ENCODE results near the gene LRP2.

Gene LRP2

DNA sequence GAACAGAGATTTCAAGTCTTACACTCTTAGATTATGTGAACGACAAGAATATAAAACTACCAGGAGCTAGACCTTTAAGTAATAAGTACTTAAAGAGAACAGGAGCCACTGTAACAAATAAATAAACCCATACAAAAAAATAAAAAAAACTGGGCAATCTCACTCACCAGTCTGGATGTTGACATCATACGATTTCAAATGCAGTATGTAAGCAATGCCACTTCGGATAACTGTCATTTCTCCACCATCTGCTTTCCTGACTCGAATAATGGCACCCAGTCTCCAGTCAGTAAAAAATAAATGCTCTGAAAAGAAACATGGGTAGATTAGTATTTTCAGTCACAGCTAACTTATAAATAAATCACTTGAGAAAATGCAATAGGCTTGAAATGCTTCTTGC is 115.1 kb downstream of the LRP2 start:
- DNase-seq (ENCODE audit: low read depth in 2 of 2): no peak

- no peak for DNase-seq (ENCODE audit: low read depth in 2 of 2)
Observed at GRCh38 chr2:169240405-169240804, 121.9 kb downstream of the LRP2 start.

GRCh38 chr2:169237939-169238338 is 124.4 kb downstream of the LRP2 start:
- DNase-seq (ENCODE audit: low read depth in 2 of 2): no peak

GRCh38 chr2:169237286-169237685 is 125.0 kb downstream of the LRP2 start:
- DNase-seq (ENCODE audit: low read depth in 2 of 2): no peak

- no peak for DNase-seq (ENCODE audit: low read depth in 2 of 2)
Observed at GRCh38 chr2:169232551-169233154, 129.7 kb downstream of the LRP2 start.

DNA sequence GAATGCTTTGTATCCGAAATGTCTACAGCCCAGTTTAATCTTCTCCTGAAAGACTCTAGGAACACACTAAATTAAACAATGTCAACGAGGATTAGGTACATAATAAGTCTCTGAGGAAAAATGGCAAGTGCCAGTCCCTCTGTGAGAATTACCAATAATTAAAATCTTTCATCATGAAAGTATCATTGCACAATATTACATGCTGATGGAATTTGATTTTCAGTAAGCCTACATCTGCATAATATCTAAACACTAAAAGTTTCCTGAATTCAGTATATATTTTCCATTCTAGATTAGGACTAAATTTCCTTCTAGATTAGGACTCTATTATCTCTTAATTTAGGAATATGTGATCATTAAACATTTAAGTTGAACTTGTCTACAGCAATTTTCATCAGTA is 132.1 kb downstream of the LRP2 start:
- no peak for DNase-seq (ENCODE audit: low read depth in 2 of 2)

- no peak for DNase-seq (ENCODE audit: low read depth in 2 of 2)
Observed at GRCh38 chr2:169229590-169229989, 132.7 kb downstream of the LRP2 start.

GRCh38 chr2:169225906-169226305 is 136.4 kb downstream of the LRP2 start:
- no peak for DNase-seq (ENCODE audit: low read depth in 2 of 2)

- DNase-seq (ENCODE audit: low read depth in 2 of 2): no peak
Observed at GRCh38 chr2:169225233-169225750, 137.0 kb downstream of the LRP2 start.

- DNase-seq (ENCODE audit: low read depth in 2 of 2): no peak
Observed at GRCh38 chr2:169222665-169223064, 139.7 kb downstream of the LRP2 start.

- no peak for DNase-seq (ENCODE audit: low read depth in 2 of 2)
Observed at GRCh38 chr2:169221745-169222369, 140.5 kb downstream of the LRP2 start.

GRCh38 chr2:169210917-169211316 is 151.4 kb downstream of the LRP2 start:
- DNase-seq (ENCODE audit: low read depth in 2 of 2): no peak

DNA sequence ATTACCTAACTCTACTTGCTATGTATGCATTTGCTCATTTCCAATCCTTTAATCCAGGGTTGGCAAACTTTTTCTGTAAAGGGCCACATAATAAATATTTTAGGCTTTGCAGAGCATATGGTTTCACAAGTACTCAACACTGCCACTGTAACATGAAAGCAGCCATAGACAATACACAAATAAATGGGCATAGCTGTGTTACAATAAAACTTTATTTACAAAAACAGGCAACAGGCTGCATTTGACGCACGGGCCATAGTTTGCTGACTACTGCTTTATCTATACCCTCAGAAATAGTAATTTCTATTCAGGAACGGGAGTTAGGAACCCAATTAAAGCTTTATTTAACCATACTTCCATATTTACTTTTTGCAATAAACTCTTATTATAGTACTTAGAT is 154.3 kb downstream of the LRP2 start:
- DNase-seq (ENCODE audit: low read depth in 2 of 2): no peak

- DNase-seq (ENCODE audit: low read depth in 2 of 2): no peak
Observed at GRCh38 chr2:169205176-169205575, 157.2 kb downstream of the LRP2 start.

DNA sequence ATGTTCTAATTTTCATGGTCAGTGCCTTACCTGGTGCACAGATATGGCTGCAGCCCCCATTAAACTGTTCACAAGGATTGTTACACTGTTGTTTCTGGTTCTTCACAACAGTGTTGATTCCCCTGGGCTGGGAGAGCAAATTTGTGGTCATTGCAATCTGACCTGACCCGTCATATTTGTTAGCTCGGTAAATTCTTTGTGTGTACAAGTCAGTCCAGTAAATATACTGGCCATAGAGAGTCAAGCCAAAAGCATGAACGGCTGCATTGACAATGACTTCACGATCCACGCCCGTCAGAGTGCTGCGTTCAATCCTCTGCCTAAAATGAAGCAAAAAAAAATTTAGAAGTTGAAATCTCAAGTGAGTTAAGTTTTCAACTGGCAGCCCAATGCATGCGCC is 158.4 kb downstream of the LRP2 start:
- no peak for DNase-seq (ENCODE audit: low read depth in 2 of 2)

DNA sequence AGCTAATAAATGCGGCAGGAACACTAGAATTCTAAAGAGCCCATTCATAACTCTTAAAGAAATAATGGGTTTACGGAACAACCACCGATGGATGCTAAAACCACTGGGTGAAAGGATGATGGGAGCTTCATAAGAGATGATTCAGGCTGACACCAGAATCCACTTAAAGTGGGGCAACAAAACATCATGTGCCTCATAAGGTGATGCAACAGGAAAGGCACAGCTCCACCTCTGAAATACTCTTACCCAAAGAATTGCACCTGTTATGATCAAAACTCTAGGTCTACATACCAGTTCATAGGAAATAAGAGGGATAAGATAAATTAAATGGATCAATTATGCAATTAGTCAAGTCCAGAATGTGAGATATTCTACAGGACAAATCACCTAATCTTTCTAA is 161.6 kb downstream of the LRP2 start:
- DNase-seq (ENCODE audit: low read depth in 2 of 2): no peak

- no peak for DNase-seq (ENCODE audit: low read depth in 2 of 2)
Observed at GRCh38 chr2:169193618-169194017, 168.7 kb downstream of the LRP2 start.

DNA sequence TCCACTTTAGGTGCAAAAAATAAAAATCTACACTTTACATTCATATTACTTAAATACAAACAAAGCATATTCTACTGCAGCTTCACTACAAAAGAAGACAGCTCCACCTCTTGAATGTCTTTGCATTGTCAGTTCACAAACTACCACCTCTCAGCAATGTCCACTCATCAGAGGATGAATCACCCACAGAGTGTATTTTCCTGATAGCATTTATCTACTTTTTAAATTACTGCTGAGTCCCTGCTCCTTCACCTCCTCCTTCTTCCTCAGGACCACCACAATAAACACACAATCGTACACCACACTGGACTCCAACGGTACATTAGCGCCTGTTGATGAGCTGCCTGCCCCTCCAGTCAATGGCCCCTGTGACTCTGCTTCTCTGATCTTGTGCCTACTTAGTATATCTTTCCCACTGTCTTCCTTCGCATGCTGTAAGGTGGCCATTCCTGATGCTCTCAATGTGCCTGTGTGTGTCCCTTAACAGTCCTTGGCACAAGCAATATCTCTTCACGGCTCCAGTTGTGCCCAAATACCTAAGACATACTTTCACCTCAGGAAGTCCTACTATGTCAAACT is 172.0 kb downstream of the LRP2 start:
- no peak for DNase-seq (ENCODE audit: low read depth in 2 of 2)

- DNase-seq (ENCODE audit: low read depth in 2 of 2): no peak
Observed at GRCh38 chr2:169189132-169189531, 173.2 kb downstream of the LRP2 start.

DNA sequence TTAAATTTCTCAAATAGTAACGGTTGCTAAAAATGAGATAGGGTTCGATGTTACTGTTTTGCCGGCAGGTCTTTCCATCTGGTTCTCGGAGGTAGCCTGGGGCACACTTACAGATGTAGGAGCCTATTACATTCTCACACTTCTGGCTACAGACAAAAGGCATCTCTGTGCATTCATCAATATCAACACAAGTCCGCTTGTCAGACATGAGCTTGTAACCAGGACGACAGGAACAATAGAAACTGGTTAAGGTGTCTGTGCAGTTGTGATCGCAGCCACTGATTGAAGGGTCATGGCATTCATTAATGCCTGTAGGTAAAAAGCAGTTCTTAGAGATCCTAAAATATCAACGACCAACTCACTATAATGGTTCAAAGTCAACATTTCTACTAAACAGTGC is 176.6 kb downstream of the LRP2 start:
- no peak for DNase-seq (ENCODE audit: low read depth in 2 of 2)

DNA sequence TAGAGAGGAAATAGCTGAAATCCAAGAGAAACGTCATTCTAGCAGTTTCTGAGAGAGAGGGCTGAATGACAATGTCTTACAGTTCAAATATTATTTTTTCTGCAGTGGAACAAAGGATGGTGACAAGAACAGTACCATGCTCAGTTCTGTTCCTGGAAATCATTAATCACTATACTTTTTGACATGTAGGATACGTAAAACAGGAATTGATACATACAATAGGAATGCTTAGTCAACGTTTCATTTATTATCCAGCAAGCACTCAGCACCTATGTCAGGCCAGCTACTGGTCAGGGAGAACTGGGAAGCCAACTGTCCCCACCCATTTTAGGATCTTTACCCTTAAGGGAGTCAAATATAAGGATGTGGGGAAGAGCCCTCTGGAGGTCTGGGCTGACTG is 178.3 kb downstream of the LRP2 start:
- DNase-seq (ENCODE audit: low read depth in 2 of 2): no peak

- no peak for DNase-seq (ENCODE audit: low read depth in 2 of 2)
Observed at GRCh38 chr2:169182573-169182972, 179.8 kb downstream of the LRP2 start.

- no peak for DNase-seq (ENCODE audit: low read depth in 2 of 2)
Observed at GRCh38 chr2:169178804-169179390, 183.4 kb downstream of the LRP2 start.
